Activated CD4-positive, alpha-beta T cell treated with anti-CD3 and anti-CD28 coated beads, Interleukin-2, amount 50 U/mL, for 24 hours (primary cell): ENCODE results near the gene SLC1A4.
A peak's percentile ranks its signal among the peaks of the same experiment; 100 is the strongest.
"Not testable (repeated sequence)": the region's sequence is repeated elsewhere in the genome, so short reads cannot be mapped to it uniquely, and the experiment has no call there.

ENCODE experiments used
- DNase-seq, 2 donors: peaks; one replicate each; pipeline ENCODE4 v3.0.0-alpha.2; 2020; ENCODE audit warnings: low read depth in 1 of 2, low spot score in 1 of 2

SLC1A4 gene

DNA sequence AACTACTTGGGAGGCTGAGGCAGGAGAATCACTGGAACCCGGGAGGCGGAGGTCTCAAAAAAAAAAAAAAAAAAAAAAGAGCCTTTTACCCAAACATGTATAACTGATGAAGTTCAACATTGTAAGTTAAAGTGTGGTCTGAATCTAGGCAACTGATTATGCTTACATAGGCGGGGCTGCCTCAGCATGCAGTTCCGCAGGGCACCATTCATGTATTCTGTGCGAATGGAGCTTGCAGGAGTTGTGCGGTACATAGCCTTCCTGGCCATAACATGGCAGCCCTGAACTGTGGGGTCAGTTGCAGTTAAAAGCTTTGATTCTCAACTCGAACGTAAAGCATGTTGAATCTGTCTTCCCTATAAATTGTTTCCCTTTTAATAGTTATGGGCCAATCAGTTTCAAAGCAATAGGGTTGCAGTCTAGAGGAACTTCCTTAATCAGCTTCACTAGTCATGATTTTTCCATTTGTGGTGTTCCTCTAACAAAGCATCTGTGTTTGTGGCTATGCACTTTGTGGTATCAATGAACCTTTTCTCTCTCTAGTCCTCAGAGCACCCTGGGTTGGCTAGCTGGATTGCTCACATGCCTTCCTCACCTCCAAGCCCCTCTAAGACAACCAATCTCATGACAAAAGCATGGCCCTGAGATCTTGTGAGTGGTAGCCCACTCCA lies 36.4 kb downstream of the SLC1A4 start:
- DNase-seq: no peak

DNA sequence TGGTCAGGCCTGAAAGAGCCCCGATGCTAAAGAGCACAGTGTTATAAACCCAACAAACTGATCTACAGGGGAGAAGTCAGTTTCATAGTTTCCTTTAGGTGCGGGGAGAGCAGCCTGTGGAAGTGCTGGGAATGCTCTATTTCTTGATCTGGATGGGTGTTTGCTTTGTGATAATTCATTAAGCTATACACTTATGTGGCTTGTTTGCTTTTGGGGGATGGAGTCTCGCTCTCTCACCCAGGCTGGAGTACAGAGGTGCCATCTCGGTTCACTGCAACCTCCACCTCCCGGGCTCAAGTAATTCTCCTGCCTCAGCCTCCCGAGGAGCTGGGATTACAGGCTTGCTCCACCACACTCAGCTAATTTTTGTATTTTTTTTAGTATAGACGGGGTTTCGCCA lies 37.0 kb downstream of the SLC1A4 start:
- DNase-seq: no peak

DNA sequence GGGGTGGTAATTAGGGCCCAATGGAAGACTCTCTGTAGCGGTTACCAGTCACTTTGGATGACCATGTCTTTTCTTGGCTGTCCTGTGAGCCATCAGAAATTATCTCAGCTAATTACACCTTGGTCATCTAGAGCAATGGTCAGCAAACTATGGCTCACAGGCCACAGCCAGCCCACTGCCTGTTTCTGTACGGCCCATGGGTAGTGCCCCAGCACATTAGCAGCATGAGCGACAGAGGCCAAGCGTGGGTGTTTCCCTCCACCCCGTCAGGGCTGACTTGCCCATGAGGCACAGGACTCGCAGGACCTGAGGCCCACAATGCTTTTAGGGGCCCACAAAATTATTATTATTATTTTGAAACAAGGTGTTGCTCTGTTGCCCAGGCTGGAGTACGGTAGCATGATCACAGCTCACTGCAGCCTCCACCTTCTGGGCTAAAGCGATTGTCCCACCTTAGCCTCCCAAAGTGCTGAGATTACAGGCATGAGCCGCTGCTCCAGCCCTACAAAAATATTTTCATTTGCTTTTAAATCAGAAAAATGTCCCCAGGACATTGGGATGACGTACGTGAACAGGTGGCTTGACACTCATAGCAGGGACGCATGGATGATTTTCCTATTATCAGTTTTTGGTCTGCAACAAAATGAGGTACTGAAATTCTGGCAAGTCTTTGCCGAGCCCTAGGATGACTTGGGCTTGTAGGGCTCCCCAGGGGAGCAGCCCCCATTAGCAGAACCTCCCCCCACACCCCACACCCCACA lies 37.7 kb downstream of the SLC1A4 start:
- DNase-seq: no peak

DNA sequence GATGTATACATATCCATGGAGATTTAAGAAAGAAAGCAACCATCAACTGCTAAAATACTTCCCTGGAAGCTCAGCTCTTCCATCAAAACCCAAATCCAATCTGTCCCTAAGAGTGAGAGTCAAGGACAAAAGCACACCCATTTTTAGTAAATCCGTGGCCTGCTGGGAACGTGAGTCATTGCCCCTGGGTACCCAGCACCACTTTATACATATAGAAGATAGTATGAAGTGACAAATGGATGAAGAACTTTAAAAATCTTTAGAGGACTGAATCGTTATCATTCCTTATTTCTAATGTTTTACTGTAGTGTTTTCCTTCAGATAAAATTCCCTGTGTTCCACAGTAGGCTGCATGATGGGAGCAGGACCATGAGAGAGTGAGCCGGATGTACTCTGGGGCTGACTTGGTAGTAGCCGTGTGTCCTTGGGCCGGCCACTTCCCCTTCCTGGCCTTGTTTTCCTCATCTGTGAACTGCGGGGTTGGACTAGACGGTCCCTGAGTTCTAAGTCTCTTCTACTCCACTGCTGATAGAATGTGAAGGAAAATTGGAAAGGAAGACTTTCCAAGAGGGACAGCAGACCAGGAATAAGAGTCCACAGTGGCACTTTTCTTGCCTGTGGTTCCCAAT lies 38.5 kb downstream of the SLC1A4 start:
- no peak for DNase-seq

DNA sequence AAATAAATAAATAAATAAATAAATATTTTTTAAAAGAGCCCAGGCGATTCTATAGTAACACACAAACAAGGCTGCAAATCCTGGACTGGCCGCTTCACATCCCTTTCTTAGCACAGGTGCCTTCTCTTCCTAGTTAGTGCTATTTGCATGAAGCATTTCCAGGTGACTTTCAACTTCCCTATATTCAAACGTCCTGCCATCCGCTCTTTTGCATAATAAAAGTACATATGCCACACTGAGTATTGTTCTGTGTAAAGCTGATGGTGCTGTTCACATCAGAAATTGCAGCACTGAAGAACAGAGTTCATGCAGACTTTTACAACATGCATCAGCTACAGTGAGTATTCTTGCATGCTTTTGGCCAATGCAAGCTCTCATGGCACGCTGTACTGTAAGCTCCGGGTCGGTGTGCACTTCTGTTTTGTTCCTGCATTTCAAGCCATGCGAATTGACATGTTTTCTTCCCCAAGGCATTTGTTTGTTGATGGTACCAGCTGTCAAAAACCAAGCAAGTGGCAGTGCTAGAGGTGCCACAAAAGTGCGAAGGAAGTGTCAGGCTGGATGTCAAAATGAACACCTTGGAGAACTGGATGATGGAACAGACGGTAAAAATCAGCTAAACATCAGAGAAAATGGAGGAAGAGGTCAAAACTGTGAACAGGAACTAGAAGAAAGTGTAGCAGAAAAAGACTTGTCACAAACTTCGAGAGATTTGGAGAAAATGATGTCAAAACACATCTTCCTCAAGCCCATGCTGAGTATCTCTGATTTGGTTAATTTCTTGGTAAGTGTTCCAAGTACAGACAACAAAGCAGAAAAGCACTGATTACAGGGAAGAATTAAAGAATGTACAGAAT lies 41.5 kb downstream of the SLC1A4 start:
- DNase-seq: no peak

DNA sequence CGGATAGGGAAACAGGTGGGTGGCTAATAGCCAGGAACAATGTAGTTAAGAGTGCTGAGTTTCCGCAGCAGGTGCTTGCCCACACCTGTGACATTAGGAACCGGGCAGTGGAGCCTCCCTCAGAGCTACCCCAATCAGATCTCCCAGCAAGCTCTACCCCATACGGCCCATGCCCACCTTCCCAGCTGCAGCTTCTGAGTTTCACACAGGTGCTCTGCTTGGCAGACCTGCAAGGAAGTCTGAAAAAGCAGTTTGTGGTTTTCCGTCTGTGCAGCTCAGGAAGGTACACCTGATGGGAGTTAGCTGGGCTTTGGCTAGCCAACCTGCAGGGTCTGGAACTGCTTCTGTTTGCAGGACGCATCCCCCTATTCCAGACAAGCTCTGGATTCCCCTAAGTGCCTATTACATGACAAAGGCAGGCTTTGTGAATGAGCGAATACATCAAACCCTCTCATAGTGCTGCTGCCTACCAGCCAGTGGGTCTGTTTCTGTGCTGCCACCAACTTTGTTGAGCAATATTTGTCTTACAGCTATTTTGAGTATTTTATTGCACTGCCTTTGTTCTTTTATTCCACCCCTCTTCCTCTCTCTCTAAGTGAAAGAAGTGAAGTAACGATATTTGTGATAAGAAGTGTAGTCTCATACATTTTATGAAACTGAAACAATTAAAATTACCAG lies 42.3 kb downstream of the SLC1A4 start:
- no peak for DNase-seq

DNA sequence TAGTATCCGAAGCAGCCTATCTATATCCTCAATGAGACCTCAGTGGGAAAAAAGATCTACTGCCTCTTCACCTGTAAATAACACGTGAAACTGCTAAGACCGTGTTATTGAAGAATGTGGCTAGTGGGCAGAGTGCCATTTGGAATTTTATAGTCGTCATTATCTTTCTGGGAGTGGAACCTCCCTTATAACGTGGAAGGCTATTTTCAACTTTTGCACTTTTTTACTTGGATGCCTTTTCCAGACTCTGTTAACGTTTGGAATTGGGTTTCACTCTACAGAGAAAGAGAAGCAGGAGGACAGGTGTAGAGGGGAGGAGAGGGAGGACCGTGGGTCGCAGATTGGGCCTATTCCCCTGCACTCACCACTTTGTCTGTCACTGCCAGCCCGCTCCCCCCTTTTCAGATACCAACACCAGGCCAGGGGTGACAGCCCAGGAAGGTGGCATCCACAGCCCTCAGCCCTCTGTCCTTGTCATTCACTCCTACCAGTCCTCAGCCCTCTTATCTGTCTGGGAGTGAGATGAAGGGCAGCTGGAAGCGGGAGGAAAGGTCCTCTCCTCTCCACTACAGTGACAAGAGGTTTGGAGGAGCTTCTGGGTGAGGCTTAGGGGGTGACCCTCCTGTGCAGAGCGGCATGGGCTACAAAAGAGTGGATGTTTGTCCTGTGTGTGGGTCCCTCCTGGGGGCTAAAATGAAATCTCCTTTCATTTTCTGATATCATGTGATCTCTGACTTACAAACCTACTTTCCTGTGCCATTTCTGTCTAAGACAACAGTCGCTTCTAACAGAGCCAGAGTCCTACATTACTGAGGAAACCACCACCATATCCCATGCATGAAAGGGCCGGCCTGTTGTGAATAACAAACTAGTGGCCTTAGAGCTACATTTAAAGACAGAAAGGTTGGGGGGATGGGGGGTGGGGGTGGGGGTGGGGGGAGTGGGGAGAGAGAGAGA lies 43.1 kb downstream of the SLC1A4 start:
- DNase-seq: no peak

DNA sequence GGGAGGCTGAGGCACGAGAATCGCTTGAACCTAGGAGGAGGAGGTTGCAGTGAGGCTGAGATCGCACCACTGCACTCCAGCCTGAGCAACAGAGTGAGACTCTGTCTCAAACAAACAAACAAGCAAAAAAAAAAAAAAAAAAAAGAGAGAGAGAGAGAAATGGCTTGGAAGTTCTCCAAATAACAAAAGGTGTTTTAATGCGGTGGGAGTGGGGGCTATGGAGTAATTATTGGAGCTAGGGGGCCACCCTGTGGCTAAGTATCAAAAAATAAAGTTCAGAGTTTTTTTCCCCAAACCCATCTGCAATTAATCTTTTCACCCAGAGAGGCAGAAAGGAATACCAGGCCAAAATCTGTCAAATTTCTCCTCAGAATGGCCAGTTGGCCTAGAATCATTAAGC lies 44.0 kb downstream of the SLC1A4 start:
- no peak for DNase-seq

DNA sequence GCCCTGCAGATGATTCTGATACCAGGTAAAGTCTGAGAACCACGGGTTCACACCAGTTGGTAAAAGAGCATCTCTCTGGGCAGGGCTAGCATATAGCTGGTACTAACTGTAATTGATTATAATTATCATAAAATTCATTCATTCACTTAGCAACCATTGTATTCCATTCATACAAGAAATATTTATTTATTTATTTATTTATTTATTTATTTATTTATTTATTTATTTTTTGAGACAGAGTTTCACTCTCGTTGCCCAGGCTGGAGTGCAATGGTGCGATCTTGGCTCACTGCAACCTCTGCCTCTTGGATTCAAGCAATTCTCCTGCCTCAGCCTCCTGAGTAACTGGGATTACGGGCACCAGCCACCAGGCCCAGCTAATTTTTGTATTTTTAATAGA lies 44.5 kb downstream of the SLC1A4 start:
- DNase-seq: not testable (repeated sequence)

DNA sequence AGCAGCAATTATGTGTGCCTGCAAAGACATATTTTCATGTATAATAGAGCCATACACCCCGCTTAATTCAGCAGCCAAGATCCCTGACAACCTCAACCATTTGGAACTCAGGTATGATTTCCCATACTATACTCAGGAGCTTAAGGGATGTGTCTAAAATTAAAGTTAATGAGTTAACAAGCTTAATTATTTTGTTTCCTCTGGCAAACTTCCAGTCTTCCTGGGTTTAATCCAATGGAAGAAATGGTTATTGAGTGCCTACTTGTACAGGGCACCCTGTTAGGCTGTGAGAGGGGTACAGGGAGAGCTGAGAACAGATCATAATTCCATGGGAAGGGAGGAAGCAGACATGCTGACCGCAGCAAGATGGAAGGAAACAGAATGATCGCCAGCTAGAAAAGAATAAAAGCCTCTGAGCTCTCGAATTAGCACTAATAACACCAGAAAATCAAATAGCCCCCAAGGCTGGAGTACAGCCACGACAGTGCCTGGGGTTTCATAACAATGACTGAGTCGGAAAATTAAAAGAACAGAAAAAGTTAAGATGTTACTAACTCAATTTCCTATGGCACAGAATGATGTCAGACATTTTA lies 46.2 kb downstream of the SLC1A4 start:
- DNase-seq: no peak

DNA sequence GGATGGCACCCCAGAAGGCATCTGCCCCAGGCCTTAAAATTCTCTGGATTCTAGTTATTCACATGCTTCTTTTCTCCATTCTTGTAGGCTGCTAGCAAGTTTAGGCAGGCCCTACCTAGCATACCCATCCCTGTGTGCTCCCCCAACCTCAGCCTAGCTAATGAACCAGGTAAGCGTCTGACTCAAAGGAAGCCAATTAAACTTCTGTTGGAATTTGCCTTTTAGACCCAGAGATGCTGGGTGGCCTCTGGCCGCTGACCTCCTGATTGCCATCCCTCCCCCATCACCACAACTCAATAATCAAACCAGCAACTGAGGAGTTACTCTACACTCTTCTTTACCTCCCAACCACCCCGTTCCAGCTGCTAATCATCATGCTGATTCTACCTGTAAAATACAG lies 48.0 kb downstream of the SLC1A4 start:
- DNase-seq: no peak

DNA sequence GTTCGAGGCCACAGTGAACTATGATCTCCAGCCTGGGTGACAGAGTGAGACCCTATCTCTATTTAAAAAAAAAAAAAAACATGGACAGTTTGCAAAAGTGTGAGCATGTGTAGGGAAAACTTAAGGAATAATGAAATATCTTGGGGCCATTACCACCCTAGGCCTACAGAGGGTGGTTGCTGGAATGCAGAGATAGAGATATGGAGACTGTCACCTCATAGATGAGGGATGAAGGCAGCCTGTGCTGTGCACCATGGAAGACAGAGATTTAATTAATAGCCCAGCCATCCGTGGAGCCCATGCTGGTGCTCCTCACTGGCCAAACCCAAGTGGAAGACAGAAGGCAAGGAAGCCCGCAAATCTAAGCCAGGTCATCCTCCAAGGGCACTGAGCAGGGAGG lies 50.4 kb downstream of the SLC1A4 start:
- no peak for DNase-seq

DNA sequence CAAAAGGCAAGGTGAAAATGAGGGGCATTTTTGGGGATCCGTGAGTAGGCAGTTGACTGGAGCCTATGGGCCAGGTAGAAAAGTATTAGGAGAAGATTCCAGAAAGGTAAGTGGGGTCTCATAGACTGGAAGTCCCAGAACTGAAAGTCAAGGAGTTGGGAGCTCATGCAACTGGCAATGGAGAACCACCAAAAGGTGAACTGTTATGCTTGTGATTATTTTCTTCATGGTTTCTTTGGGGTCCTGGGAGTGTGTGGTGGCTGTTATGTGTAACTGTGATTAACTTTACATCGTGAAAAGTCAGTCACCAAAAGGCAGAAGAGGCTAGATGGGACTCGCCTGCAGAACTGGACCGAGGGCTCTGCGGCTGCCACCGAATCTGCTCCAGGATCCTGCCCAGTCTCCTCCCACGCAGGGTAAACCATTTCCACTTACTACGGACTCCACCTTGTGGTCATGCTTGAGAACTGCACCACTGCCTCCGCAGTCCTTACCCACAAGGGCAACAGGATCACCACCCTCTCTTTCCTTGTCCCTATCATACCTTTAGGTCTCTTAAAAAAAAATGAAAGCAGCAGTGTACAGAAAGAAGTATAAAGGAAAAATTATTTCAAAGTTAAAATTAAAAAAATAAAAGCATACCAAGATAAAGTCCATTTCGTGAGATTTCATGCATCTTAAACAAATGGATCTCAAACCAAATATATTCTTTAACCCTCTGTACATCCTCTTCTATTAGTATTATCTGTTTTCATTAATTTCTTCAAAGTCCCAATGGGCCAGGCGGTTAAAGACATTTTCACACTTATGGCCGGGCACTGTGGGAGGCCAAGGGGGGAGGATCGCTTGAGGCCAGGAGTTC lies 51.4 kb downstream of the SLC1A4 start:
- DNase-seq: peak; percentile 56 to 74

DNA sequence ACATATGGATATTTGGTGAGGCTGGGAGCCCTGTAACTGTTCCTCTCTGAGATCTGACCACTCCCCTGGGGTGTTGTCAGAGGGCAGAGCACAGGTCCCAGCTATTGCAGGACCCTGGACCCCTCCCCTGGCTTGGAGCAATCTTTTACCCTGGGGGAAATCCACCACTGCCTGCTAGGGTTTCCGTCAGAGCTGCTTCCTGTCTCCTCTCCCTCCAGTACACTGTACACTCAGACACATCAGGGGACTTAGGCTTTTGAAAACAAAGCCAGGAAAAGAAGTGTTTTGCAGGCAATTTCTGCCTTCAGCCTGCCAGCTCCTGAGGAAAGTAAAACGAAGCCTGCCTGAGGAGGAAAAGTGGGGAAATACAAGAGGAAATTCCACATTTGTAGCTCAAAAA lies 53.8 kb downstream of the SLC1A4 start:
- DNase-seq: no peak

DNA sequence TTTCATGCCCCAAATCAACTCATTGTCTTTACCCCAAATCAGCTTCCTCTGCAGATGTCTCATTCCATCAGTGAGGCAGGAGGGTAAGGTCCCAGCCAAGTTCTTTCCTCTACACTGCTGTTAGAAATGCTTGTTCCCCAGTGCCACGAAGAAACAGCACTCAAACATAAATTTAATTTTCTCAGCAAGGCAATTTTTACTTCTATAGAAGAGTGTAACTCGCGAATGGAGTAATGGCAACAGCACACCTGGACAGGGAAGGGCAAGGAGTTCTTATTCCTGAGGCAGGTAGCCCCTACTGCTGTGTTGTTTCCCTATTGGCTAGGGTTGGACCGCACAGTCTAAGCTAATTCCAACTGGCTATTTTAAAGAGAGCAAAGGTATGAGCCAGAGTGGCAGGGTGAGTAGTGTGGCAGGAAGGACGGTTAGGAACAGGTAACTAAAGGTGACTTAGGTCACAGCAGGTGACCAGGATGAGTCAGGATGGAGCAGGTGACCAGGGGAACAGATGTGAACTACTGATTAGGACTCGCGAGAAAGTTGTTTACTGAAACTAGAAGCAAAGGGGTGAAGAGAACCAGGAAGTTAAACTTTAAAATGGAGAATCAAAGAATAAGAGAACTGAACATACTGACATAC lies 55.0 kb downstream of the SLC1A4 start:
- no peak for DNase-seq

DNA sequence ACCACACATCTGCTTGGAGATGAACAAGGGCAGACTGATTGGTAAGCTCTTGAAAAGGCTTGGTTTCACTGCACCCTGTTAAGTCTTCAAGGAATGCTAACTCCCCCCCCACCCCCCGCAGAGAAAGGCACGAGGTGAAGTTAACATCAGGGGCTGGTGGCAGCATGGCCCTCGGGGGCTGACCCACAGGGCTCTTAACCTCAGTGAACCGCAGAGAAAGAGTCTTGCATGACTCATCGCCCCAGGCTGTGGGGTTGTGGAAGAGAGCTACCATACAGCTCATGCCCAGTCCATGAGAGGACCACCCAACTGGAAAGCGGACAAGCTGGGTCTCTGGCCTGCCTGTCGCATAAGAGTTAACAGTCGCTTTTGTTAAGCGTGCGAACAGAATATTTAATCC lies 56.5 kb downstream of the SLC1A4 start:
- no peak for DNase-seq

DNA sequence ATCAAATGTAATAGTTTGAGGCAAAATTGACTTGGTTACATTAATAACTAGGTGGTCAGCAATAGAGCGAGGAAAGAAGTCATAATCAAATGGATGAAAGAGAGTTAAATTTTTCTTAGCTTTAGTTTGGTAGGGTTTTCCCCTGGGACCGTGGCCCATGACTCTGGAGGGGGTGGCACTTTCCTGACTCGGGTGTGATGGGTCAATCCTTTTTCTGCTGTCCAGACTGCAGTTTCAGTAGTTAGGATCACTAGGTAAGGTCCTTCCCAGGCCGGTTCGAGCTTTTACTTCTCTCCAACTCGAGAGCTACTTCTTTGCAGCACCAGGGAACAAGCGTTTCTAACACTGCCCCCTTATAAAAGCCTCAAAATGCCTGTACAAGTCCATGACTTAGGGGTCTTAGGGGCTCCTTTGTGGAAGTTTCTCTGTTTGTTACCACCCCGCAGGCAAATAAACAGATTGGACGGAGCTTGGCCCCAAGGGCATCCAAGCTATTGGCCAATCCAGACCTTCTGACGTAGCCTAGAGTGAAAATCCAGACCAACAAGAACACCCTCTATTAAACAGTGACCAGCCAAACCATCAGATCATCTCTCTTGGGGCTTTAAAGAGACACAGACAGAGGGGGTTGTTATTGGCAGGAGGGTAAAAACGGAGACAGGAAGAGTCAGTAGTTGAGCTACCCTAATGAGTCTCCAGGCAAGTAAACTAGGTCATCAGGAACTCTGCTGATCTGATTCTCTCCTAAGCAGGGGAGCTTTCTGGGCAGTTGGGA lies 57.6 kb downstream of the SLC1A4 start:
- no peak for DNase-seq
